Measurements from ENCODE around the gene RANBP17.

DNA sequence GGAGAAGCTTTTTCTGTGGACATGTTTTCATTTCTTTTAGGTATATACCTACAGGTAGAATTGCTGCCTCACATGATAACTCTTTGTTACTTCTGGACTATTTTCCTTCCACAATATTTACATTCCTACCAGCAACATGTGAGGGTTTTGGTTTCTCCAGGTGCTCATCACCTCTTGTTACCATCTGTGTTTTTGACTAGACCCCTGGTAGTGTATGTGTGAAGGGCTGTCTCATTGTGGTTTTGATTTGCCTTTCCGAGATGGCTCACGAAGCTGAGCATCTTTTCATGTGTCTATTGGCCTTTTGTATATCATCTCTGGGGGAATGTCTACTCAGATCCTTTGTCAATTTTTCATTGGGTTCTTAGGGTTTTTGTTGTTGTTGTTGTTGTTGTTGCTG, 17.2 kb upstream of the RANBP17 start:
- TF ChIP-seq, protein P1, sequence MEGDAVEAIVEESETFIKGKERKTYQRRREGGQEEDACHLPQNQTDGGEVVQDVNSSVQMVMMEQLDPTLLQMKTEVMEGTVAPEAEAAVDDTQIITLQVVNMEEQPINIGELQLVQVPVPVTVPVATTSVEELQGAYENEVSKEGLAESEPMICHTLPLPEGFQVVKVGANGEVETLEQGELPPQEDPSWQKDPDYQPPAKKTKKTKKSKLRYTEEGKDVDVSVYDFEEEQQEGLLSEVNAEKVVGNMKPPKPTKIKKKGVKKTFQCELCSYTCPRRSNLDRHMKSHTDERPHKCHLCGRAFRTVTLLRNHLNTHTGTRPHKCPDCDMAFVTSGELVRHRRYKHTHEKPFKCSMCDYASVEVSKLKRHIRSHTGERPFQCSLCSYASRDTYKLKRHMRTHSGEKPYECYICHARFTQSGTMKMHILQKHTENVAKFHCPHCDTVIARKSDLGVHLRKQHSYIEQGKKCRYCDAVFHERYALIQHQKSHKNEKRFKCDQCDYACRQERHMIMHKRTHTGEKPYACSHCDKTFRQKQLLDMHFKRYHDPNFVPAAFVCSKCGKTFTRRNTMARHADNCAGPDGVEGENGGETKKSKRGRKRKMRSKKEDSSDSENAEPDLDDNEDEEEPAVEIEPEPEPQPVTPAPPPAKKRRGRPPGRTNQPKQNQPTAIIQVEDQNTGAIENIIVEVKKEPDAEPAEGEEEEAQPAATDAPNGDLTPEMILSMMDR (IDR thresholded peaks at IDR 0.05) = no peak
- no peak for TF ChIP-seq POLR2A (IDR thresholded peaks at IDR 0.05)
